Prostate gland (tissue), 2 donors: ENCODE data around the gene SLC25A33. TPM values are rescaled to one million over a fixed set of nuclear protein-coding genes. Genes with fewer than 3 reads are reported as not detected.
"Not testable (repeated sequence)": the region's sequence is repeated elsewhere in the genome, so short reads cannot be mapped to it uniquely, and the experiment has no call there.

Experiments used
- DNase-seq: peaks from one replicate; pipeline ENCODE4 v3.0.0-alpha.2; 2019; ENCODE audit warnings: low spot score
- H3K27ac ChIP-seq, 2 donors: fragments of 200-600 bp; sonication (generic); 2 replicates each; pipeline ENCODE4 v1.5.1; 2017 to 2019
- H3K27me3 ChIP-seq: fragments of 200-600 bp; sonication (generic); replicated peaks from 2 replicates; pipeline ENCODE4 v1.5.1; 2019; ENCODE audit not compliant: insufficient read depth
- H3K36me3 ChIP-seq, 2 donors: fragments of 200-600 bp; sonication (generic); 1 replicate in 1 of 2; 2 replicates in 1 of 2; pipeline versions ENCODE4 v1.5.1 to v1.8.1; 2017 to 2019
- H3K4me1 ChIP-seq: fragments of 200-600 bp; sonication (generic); replicated peaks from 2 replicates; pipeline ENCODE4 v1.5.1; 2019
- H3K4me3 ChIP-seq, 2 donors: fragments of 200-600 bp; sonication (generic); 2 replicates each; pipeline ENCODE4 v1.5.1; 2017 to 2019
- H3K9me3 ChIP-seq: fragments of 200-600 bp; sonication (generic); 2 replicates; pipeline ENCODE4 v1.5.1; 2017
- CTCF ChIP-seq, 4 experiments: fragments of 200-600 bp in 2 of 4; fragments of 450-650 bp in 2 of 4; sonication (generic) in 2 of 4; IDR thresholded peaks; 1 replicate in 3 of 4; 2 replicates in 1 of 4; pipeline ENCODE4 v1.5.1; 2016 to 2019; ENCODE audit warnings: antibody characterized with exemption in 4 of 4, mild to moderate bottlenecking in 2 of 4, moderate library complexity in 2 of 4
- POLR2A ChIP-seq: fragments of 450-650 bp; IDR thresholded peaks from one replicate; pipeline ENCODE4 v1.6.1; 2016; ENCODE audit warnings: antibody characterized with exemption, mild to moderate bottlenecking
- POLR2AphosphoS5 ChIP-seq: sonication (generic); formaldehyde crosslinking; IDR thresholded peaks from one replicate; pipeline ENCODE4 v1.6.1; 2017; ENCODE audit warnings: antibody characterized with exemption
- WGBS: methylation state at CpG from one replicate; pipeline ENCODE4 v1.1.5; 2018; 5-methylcytosine and 5-hydroxymethylcytosine counted together
- intact Hi-C: fragments of 100-400 bp; cut with DNase I; formaldehyde crosslinking; loops from one replicate; pipeline ENCODE4 v1.14.2; 2022
- total RNA-seq, 2 donors: library from RNA; depleted of rRNA; stranded (reverse); fragments of >200 nt; gene quantifications; one replicate each; pipeline ENCODE4 v1.1.0, GENCODE V29; 2016

The SLC25A33 gene
- total RNA-seq, 2 donors from 2014 or later: 10.7 to 11.9 TPM

- intact Hi-C loops: no loop called here
- TF ChIP-seq POLR2AphosphoS5 (no peak), POLR2A (no peak), CTCF (IDR thresholded peaks at IDR 0.05) (no peak)
- no peak for DNase-seq
- Histone ChIP-seq H3K4me3 (no peak overlapping the region), H3K36me3 (no peaks in the 10 kb centered on the region), H3K4me1 (no peaks in the 10 kb centered on the region), H3K27me3 (no peaks in the 10 kb centered on the region), H3K27ac (no peak overlapping the region), H3K9me3 (no peaks in the 10 kb centered on the region)
- WGBS: 85% methylated on average over 8 of the region's 8 CpGs
Observed at GRCh38 chr1:9506901-9507300, 32.4 kb upstream of the SLC25A33 start.

DNA sequence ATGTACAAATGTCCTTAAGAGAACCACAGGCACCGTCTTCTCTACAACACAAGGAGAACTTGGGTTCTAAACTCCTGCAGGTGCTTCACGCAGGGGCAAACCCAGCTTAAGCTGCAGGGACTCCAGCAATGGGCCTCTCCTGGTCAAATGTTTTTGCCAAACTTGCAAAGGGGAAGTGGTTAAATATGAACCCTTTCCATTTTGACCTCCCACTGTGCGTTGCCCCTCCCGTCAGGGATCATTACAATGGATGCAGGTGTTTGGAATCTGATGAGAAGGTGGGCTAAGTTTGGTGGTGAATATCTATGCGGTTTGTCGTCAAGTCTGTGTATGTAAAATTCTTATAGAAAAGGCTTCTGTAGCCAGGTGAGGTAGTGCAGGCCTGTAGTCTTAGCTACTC lies 29.1 kb upstream of the SLC25A33 start:
- intact Hi-C loops: no loop called here
- Histone ChIP-seq H3K4me1 (no peaks in the 10 kb centered on the region), H3K4me3 (no peak overlapping the region), H3K36me3 (no peaks in the 10 kb centered on the region), H3K9me3 (no peaks in the 10 kb centered on the region), H3K27ac (no peak overlapping the region), H3K27me3 (no peaks in the 10 kb centered on the region)
- no peak for DNase-seq
- WGBS: 92% methylated on average over 6 of the region's 6 CpGs
- TF ChIP-seq POLR2AphosphoS5 (no peak), CTCF (IDR thresholded peaks at IDR 0.05) (no peak), POLR2A (no peak)

DNA sequence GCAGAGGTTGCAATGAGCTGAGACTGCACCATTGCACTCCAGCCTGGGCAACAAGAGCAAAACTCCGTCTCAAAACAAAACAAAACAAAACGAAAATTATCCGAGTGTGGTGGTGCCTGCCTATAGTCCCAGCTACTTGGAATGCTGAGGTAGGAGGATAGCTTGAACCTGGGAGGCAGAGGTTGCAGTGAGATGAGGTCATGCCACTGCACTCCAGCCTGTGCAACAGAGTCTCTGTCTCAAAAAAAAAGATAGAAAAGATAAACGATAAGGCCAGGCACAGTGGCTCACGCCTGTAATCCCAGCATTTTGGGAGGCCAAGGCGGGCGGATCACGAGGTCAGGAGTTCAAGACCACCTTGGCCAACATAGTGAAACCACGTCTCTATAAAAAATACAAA lies 23.7 kb upstream of the SLC25A33 start:
- H3K36me3 ChIP-seq, H3K27me3 ChIP-seq, H3K27ac ChIP-seq, DNase-seq, intact Hi-C loops, H3K4me1 ChIP-seq, H3K9me3 ChIP-seq, H3K4me3 ChIP-seq: not testable (repeated sequence)
- WGBS: 88% methylated on average over 9 of the region's 9 CpGs

- no peaks in the 10 kb centered on the region for H3K36me3 ChIP-seq
- no peak for TF ChIP-seq CTCF (IDR thresholded peaks at IDR 0.05)
- no peak for TF ChIP-seq POLR2A
- no peak for TF ChIP-seq POLR2AphosphoS5
- H3K4me1 ChIP-seq: no peaks in the 10 kb centered on the region
- no peaks in the 10 kb centered on the region for H3K9me3 ChIP-seq
- intact Hi-C loops: no loop called here
- WGBS: 86% methylated on average over 10 of the region's 10 CpGs
- H3K27me3 ChIP-seq: no peaks in the 10 kb centered on the region
- H3K27ac ChIP-seq: no peak overlapping the region
- no peak for DNase-seq
- H3K4me3 ChIP-seq: no peak overlapping the region
Observed at GRCh38 chr1:9518454-9518998, 20.7 kb upstream of the SLC25A33 start.

DNA sequence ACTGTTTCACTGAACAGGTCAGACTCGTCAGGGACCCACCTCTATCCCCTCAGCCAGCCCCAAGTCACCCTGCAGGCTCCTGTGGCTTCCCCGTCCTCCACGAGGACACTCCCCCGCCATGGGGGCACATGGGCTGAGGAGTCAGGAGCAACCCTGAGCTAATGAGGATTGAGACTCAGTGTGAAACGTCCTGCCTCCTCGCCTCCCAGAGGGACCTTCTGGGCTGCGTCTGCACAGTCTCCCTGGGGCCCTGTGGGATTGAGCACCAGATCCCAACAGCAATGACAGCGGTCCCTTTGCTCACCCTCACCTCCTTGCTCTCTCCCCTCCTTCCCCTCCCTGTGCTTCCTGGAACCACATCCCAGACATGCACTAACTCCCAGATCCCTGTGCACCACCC lies 18.9 kb upstream of the SLC25A33 start:
- 67% methylated on average over 8 of the region's 8 CpGs for WGBS
- Histone ChIP-seq H3K4me1 (no peaks in the 10 kb centered on the region), H3K9me3 (no peaks in the 10 kb centered on the region), H3K27ac (no peak overlapping the region), H3K36me3 (no peaks in the 10 kb centered on the region), H3K4me3 (no peak overlapping the region), H3K27me3 (no peaks in the 10 kb centered on the region)
- intact Hi-C loops: no loop called here
- TF ChIP-seq POLR2AphosphoS5: no peak
- TF ChIP-seq POLR2A: no peak
- no peak for TF ChIP-seq CTCF (IDR thresholded peaks at IDR 0.05)
- no peak for DNase-seq
